ENCODE measurements around the gene HLA-DPA1.
A peak's percentile ranks its signal among the peaks of the same experiment; 100 is the strongest.

The HLA-DPA1 gene

DNA sequence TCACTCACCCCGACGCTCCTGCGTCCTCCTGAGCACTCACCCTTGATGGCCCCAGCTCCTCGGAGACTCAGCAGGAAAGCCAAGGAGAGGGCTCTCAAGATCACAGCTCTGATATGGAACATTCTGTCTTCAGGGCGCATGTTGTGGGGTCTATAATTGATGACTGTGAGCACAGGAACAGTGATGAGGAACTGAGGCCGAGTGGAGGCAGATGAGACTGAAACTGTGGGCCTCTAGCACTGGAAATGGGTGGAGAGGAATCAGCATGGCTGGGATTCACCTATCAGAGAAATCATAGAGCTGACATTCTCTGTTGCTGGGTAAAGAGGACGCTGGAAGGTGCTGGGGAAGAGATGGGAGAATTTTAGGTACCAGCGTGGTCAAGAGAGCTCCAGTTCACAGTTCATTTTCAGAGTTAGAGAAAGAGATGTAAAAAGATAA is at the start of gene HLA-DPA1:
HLA-DPA1 (minus strand) TSS at position 219 of the 441 bp plus-strand sequence.
- peak; percentile 62 for DNase-seq (ENCODE audit: extremely low spot score)
- CTCF ChIA-PET: interaction anchor here (0.6 to 1.2 kb wide), 4 partner anchors 9 to 124 kb away, joined by 3 read pairs; no protein-coding TSS in a partner anchor
- POLR2A ChIA-PET: no interaction called here
- TF ChIP-seq FOXK2 (IDR thresholded peaks at IDR 0.05) (no peak), CTBP1 (IDR thresholded peaks at IDR 0.05; ENCODE audit: borderline replicate concordance) (no peak), HDGF (IDR thresholded peaks at IDR 0.05; ENCODE audit: borderline replicate concordance) (no peak), ELF4 (IDR thresholded peaks at IDR 0.05) (no peak), FOXM1 (IDR thresholded peaks at IDR 0.05; ENCODE audit: borderline replicate concordance) (no peak), LEF1 (IDR thresholded peaks at IDR 0.05; ENCODE audit: borderline replicate concordance) (no peak), ARNT (IDR thresholded peaks at IDR 0.05) (no peak), FOXA1 (IDR thresholded peaks at IDR 0.05) (no peak), TARDBP (IDR thresholded peaks at IDR 0.05) (no peak), ZNF384 (IDR thresholded peaks at IDR 0.05) (no peak), BHLHE40 (IDR thresholded peaks at IDR 0.05; ENCODE audit: borderline replicate concordance) (no peak), L3MBTL2 (conservative IDR thresholded peaks at IDR 0.05) (no peak), NFRKB (IDR thresholded peaks at IDR 0.05) (no peak)
- TF ChIP-seq, protein P1, sequence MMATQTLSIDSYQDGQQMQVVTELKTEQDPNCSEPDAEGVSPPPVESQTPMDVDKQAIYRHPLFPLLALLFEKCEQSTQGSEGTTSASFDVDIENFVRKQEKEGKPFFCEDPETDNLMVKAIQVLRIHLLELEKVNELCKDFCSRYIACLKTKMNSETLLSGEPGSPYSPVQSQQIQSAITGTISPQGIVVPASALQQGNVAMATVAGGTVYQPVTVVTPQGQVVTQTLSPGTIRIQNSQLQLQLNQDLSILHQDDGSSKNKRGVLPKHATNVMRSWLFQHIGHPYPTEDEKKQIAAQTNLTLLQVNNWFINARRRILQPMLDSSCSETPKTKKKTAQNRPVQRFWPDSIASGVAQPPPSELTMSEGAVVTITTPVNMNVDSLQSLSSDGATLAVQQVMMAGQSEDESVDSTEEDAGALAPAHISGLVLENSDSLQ (IDR thresholded peaks at IDR 0.05): no peak

DNA sequence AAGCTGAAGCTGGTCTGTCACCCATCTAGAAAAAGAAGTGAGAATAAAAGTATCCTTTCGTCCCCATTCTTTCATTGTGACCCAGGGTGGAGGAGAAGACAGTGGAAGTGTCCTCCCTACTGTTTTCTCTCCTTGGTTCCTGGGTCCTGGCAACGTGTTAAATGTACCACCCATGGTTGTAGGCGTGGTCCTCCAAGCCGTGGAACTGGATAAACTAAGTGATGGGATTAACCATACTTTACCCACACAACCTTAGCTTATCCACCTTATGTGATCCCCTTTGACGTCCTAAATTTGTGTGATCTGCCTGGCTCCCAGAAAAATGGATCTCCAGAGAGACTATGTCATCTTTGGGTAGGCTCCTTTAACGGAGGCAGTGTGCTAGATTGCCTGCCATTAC is 49.7 kb upstream of the HLA-DPA1 start:
- POLR2A ChIA-PET: interaction anchor here (1.2 kb wide), 1 partner anchor 127 kb away, joined by 3 read pairs; no protein-coding TSS in a partner anchor
- no peak for DNase-seq (ENCODE audit: extremely low spot score)
- CTCF ChIA-PET: interaction anchor here (1.3 to 3.6 kb wide), 2 partner anchors 49 to 126 kb away, joined by 3 to 19 read pairs; no protein-coding TSS in a partner anchor
- TF ChIP-seq SP1 (IDR thresholded peaks at IDR 0.05) (no peak), SUZ12 (IDR thresholded peaks at IDR 0.05) (no peak)

DNA sequence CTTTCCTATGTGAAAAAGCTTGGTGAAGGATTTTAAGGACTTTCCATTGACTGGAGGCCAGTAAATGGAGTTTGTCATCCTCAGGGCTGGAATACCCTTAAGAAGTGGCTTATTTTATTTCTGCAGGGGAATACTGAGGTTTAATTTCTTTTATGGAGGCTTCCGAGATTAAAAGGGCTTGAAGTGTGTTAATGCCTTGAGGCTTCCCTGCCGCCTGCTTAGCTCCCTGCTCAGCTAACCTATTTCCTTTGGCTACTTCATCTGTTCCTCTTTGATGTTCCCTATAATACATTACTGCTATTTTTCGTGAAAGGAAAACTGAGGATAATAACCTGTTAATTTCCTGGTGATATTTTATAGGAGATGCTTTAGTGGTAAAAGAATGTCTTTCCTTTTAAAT is 46.6 kb upstream of the HLA-DPA1 start:
- TF ChIP-seq FOXM1 (IDR thresholded peaks at IDR 0.05; ENCODE audit: borderline replicate concordance): no peak
- TF ChIP-seq HDGF (IDR thresholded peaks at IDR 0.05; ENCODE audit: borderline replicate concordance): no peak
- TF ChIP-seq FOXA1 (IDR thresholded peaks at IDR 0.05): no peak
- TF ChIP-seq ZNF384 (IDR thresholded peaks at IDR 0.05): no peak
- TF ChIP-seq FOXK2 (IDR thresholded peaks at IDR 0.05): no peak
- TF ChIP-seq NFRKB (IDR thresholded peaks at IDR 0.05): no peak
- no peak for TF ChIP-seq L3MBTL2 (conservative IDR thresholded peaks at IDR 0.05)
- no peak for DNase-seq (ENCODE audit: extremely low spot score)
- POLR2A ChIA-PET: interaction anchor here (1.5 kb wide), 1 partner anchor 152 kb away, joined by 4 read pairs; the partner anchor contains the start of genes RPS18 and VPS52
- CTCF ChIA-PET: interaction anchor here (0.9 to 1.4 kb wide), 4 partner anchors 29 to 179 kb away, joined by 3 read pairs; partner anchors contain the start of gene RGL2

DNA sequence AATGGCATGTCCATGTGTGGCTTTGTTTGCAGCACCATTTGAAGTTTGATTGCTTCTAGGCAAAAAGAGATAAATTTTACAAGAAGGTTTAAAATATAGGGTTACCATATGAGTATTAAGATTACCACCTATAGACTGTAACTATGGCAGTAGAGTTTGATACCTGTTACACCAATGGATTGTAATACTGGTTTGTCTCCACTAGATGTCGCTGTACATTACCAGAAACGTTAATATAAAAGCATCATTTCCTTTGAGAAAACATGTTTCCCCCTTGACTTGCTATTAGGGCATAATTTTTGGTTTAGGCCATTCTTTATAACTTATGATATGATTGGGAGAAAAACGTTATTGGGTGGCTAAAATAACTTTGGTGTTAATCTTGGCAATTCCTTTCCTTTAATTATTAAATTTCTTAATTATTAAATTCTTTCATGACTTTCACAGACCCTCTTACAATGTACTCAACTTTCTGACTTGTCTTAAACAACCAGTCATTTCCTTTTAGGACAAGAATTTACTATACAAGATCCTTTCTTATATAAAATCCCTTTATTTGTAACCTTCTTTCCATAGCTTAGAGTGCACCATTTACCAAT is 45.2 kb upstream of the HLA-DPA1 start:
- TF ChIP-seq NFRKB (IDR thresholded peaks at IDR 0.05) (no peak), SUZ12 (IDR thresholded peaks at IDR 0.05) (no peak), ELF4 (IDR thresholded peaks at IDR 0.05) (no peak), HDGF (IDR thresholded peaks at IDR 0.05; ENCODE audit: borderline replicate concordance) (no peak), L3MBTL2 (conservative IDR thresholded peaks at IDR 0.05) (no peak), CTBP1 (IDR thresholded peaks at IDR 0.05; ENCODE audit: borderline replicate concordance) (no peak), FOXM1 (IDR thresholded peaks at IDR 0.05; ENCODE audit: borderline replicate concordance) (no peak), SP1 (IDR thresholded peaks at IDR 0.05) (no peak), TARDBP (IDR thresholded peaks at IDR 0.05) (no peak), FOXK2 (IDR thresholded peaks at IDR 0.05) (no peak), ARNT (IDR thresholded peaks at IDR 0.05) (no peak), ZNF384 (IDR thresholded peaks at IDR 0.05) (no peak), BHLHE40 (IDR thresholded peaks at IDR 0.05; ENCODE audit: borderline replicate concordance) (no peak), FOXA1 (IDR thresholded peaks at IDR 0.05) (no peak)
- TF ChIP-seq, protein P1 (IDR thresholded peaks at IDR 0.05): no peak
- peak; percentile 34 for DNase-seq (ENCODE audit: extremely low spot score)
- POLR2A ChIA-PET: interaction anchor here (1.5 kb wide), 1 partner anchor 153 kb away, joined by 4 read pairs; the partner anchor contains the start of genes RPS18 and VPS52
- CTCF ChIA-PET: no interaction called here

DNA sequence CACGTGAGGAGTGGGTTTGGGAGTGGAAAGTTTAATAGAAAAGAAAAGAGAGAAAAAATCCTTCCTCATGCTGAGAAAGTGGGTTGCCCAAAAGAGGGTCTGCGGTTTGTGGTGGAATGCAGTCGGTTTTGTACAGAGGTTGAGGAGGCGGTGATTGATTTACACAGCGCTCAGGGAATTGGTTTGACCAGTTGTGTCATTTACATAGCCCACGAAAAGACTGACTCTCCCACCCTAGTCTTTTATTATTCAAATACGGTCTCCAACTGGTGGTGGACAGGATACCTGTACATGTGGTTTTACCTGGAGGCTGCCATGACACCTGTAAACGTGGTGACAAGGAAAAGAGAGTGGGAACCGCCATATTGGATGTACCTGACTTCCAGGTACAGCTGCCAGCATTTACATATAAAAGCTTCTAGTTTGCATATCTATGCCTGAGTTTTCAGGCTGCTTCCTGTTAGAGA is 44.4 kb upstream of the HLA-DPA1 start:
- POLR2A ChIA-PET: interaction anchor here (0.5 kb wide), 1 partner anchor 107 kb away, joined by 3 read pairs; no protein-coding TSS in a partner anchor
- TF ChIP-seq L3MBTL2 (conservative IDR thresholded peaks at IDR 0.05) (no peak), LEF1 (IDR thresholded peaks at IDR 0.05; ENCODE audit: borderline replicate concordance) (no peak), ARNT (IDR thresholded peaks at IDR 0.05) (no peak), ELF4 (IDR thresholded peaks at IDR 0.05) (no peak), ZNF384 (IDR thresholded peaks at IDR 0.05) (no peak), HDGF (IDR thresholded peaks at IDR 0.05; ENCODE audit: borderline replicate concordance) (no peak), SUZ12 (IDR thresholded peaks at IDR 0.05) (no peak), NFRKB (IDR thresholded peaks at IDR 0.05) (no peak), FOXM1 (IDR thresholded peaks at IDR 0.05; ENCODE audit: borderline replicate concordance) (no peak), TARDBP (IDR thresholded peaks at IDR 0.05) (no peak), CTBP1 (IDR thresholded peaks at IDR 0.05; ENCODE audit: borderline replicate concordance) (no peak), FOXA1 (IDR thresholded peaks at IDR 0.05) (no peak), FOXK2 (IDR thresholded peaks at IDR 0.05) (no peak)
- TF ChIP-seq, protein P1 (IDR thresholded peaks at IDR 0.05): no peak
- no peak for DNase-seq (ENCODE audit: extremely low spot score)
- CTCF ChIA-PET: no interaction called here
